Endothelial cell of umbilical vein (primary cell): ENCODE measurements around the gene PPP4C. TPM values are rescaled to one million over a fixed set of nuclear protein-coding genes. Genes with fewer than 3 reads are reported as not detected.

ENCODE experiments used
- BruUV-seq: library from RNA; stranded (reverse); fragments of 400-500 nt; replicated peaks from 2 replicates; lab custom pipeline; 2021; lab: Mats Ljungman, UMichigan
- CTCF ChIA-PET: fragments of 300-600, 350-600 bp; sonication (Branson Sonifier 250); formaldehyde crosslinking; loops from one replicate; lab custom pipeline; 2021; ENCODE audit warnings: antibody characterized with exemption, inconsistent platforms; lab: Charles Lee
- POLR2A ChIA-PET: fragments of 300-600, 350-600 bp; sonication (Branson Sonifier 250); formaldehyde crosslinking; loops from one replicate; lab custom pipeline; 2021; ENCODE audit warnings: antibody characterized with exemption, inconsistent platforms; lab: Charles Lee
- DNase-seq: peaks from one replicate; pipeline ENCODE4 v3.0.0-alpha.2; 2011; ENCODE audit warnings: low read depth, low spot score
- FAIRE-seq: peaks from 2 replicates; lab custom pipeline; 2011; peaks lifted over from hg19 to GRCh38; lab: Jason Lieb, UNC
- H2AFZ ChIP-seq: 2 replicates; pipeline ENCODE4 v1.6.0; 2012; ENCODE audit warnings: low read depth, low read length, control low read depth, inconsistent platforms
- H3K27ac ChIP-seq: 2 replicates; pipeline ENCODE4 v1.5.1; 2011; ENCODE audit warnings: low read depth, mild to moderate bottlenecking, control low read depth, low read length, moderate library complexity; ENCODE audit not compliant: insufficient read depth
- H3K27me3 ChIP-seq, 2 experiments: 2 replicates each; pipeline versions ENCODE4 v1.6.0 to v1.6.1; 2011; ENCODE audit warnings: low read length in 2 of 2, mixed read lengths in 1 of 2; ENCODE audit not compliant: control insufficient read depth in 2 of 2, insufficient read depth in 2 of 2
- H3K36me3 ChIP-seq, 2 experiments: 2 replicates in 1 of 2; 3 replicates in 1 of 2; pipeline ENCODE4 v1.5.1; 2011; ENCODE audit warnings: low read length in 2 of 2, mild to moderate bottlenecking in 1 of 2, moderate library complexity in 1 of 2; ENCODE audit not compliant: control insufficient read depth in 2 of 2, insufficient read depth in 2 of 2; ENCODE audit errors: extremely low read depth in 1 of 2
- H3K4me1 ChIP-seq: 3 replicates; pipeline ENCODE4 v1.5.1; 2011; ENCODE audit warnings: mild to moderate bottlenecking, low read length; ENCODE audit not compliant: control insufficient read depth, insufficient read depth; ENCODE audit errors: extremely low read depth
- H3K4me2 ChIP-seq: 2 replicates; pipeline ENCODE4 v1.6.1; 2011; ENCODE audit warnings: low read length, control low read depth, mixed read lengths; ENCODE audit not compliant: insufficient read depth
- H3K4me3 ChIP-seq, 3 experiments: fragments of 200-600 bp in 1 of 3; sonication (generic), shearing (Covaris generic) in 1 of 3; replicated peaks in 1 of 3; 2 replicates each; pipeline ENCODE4 v1.5.1; 2011 to 2016; ENCODE audit warnings: control low read depth in 3 of 3, low read length in 3 of 3, mild to moderate bottlenecking in 2 of 3, inconsistent platforms in 1 of 3, low read depth in 1 of 3, moderate library complexity in 1 of 3; ENCODE audit not compliant: insufficient read depth in 1 of 3
- H3K79me2 ChIP-seq: 2 replicates; pipeline ENCODE4 v1.6.0; 2012; ENCODE audit warnings: low read length, inconsistent platforms; ENCODE audit not compliant: control insufficient read depth, insufficient read depth
- H3K9ac ChIP-seq: replicated peaks from 2 replicates; pipeline ENCODE3; 2011; ENCODE audit warnings: low read length, control low read depth; ENCODE audit not compliant: insufficient read depth; ENCODE audit errors: extremely low read depth
- H3K9me1 ChIP-seq: replicated peaks from 3 replicates; pipeline ENCODE4 v1.6.0; 2011; ENCODE audit warnings: mild to moderate bottlenecking, low read length; ENCODE audit not compliant: control insufficient read depth, insufficient read depth; ENCODE audit errors: extremely low read depth
- H3K9me3 ChIP-seq: replicated peaks from 2 replicates; pipeline ENCODE4 v1.5.1; 2012; ENCODE audit warnings: low read length, inconsistent platforms; ENCODE audit not compliant: control insufficient read depth, insufficient read depth
- H4K20me1 ChIP-seq: replicated peaks from 2 replicates; pipeline ENCODE3; 2011; ENCODE audit warnings: mild to moderate bottlenecking, low read length; ENCODE audit not compliant: control insufficient read depth, insufficient read depth; ENCODE audit errors: extremely low read depth
- CTCF ChIP-seq, 2 donors: IDR thresholded peaks; 1 replicate in 1 of 2; 2 replicates in 1 of 2; pipeline ENCODE4 v1.5.1; 2011; ENCODE audit warnings: low read length in 2 of 2, mild to moderate bottlenecking in 2 of 2, moderate library complexity in 2 of 2, control low read depth in 1 of 2, inconsistent platforms in 1 of 2, low read depth in 1 of 2; ENCODE audit not compliant: insufficient read depth in 1 of 2; ENCODE audit errors: extremely low read depth in 1 of 2
- EZH2 ChIP-seq: IDR thresholded peaks from 2 replicates; pipeline ENCODE4 v1.6.1; 2012; ENCODE audit warnings: borderline replicate concordance, low read depth, mild to moderate bottlenecking, moderate library complexity, low read length, inconsistent platforms; ENCODE audit not compliant: severe bottlenecking
- FOS ChIP-seq: IDR thresholded peaks from 2 replicates; pipeline ENCODE4 v1.6.1; 2011; ENCODE audit warnings: mild to moderate bottlenecking, low read length, moderate library complexity, borderline replicate concordance; ENCODE audit not compliant: insufficient read depth
- GATA2 ChIP-seq: IDR thresholded peaks from 2 replicates; pipeline ENCODE4 v1.7.0; 2011; ENCODE audit warnings: low read depth, mild to moderate bottlenecking, moderate library complexity, mixed read lengths, low read length; ENCODE audit not compliant: insufficient read length, insufficient read depth
- JUN ChIP-seq: IDR thresholded peaks from 2 replicates; pipeline ENCODE4 v1.6.1; 2011; ENCODE audit warnings: borderline replicate concordance, low read depth; ENCODE audit not compliant: insufficient read length, insufficient read depth
- MAX ChIP-seq: IDR thresholded peaks from 2 replicates; pipeline ENCODE4 v1.6.1; 2011; ENCODE audit not compliant: insufficient read depth, insufficient read length
- MYC ChIP-seq: IDR thresholded peaks from one replicate; pipeline ENCODE4 v1.6.1; 2011; ENCODE audit warnings: mild to moderate bottlenecking, low read depth, low read length
- POLR2A ChIP-seq: IDR thresholded peaks from 2 replicates; pipeline ENCODE4 v1.6.1; 2012; ENCODE audit warnings: low read depth, mild to moderate bottlenecking, control low read depth, low read length
- POLR2AphosphoS5 ChIP-seq: IDR thresholded peaks from 2 replicates; pipeline ENCODE4 v1.6.1; 2012; ENCODE audit warnings: low read depth, mild to moderate bottlenecking, control low read depth, low read length, moderate library complexity; ENCODE audit not compliant: insufficient read depth
- dilution Hi-C: fragments of 300-500 bp; cut with MboI; formaldehyde crosslinking; loops from one replicate; pipeline ENCODE4 v1.15.0; 2019; ENCODE audit warnings: low sequenced_read_pairs; ENCODE audit not compliant: extremely low pct_ligation_motif_present
- intact Hi-C: fragments of 100-400 bp; cut with micrococcal nuclease; formaldehyde crosslinking; loops from one replicate; pipeline ENCODE4 v1.10.0; 2022
- polyA plus RNA-seq, 4 experiments: library from polyadenylated mRNA; depleted of rRNA in 3 of 4; stranded (reverse) in 3 of 4; unstranded in 1 of 4; fragments of >200 nt; gene quantifications; 2 replicates each; pipeline versions ENCODE4 v1.2.1 to v1.2.3, GENCODE V29; 2011 to 2012; ENCODE audit warnings: missing spikeins in 1 of 4
- total RNA-seq: library from RNA; stranded (reverse); gene quantifications from 2 replicates; pipeline ENCODE4 v1.2.3, GENCODE V29; 2021

PPP4C gene
- total and polyA plus RNA-seq, 2 donors (not counting 3 experiments of a cell fraction or from before 2014, with no cell fraction given) = 167 to 327 TPM

- DNase-seq (no peak), FAIRE-seq (no peak)
- no TSS peak for BruUV-seq
- no peaks in the 10 kb centered on the region for H4K20me1 ChIP-seq
- no peak overlapping the region for H3K4me2 ChIP-seq
- H3K4me1 ChIP-seq = no peaks in the 10 kb centered on the region
- H3K9me3 ChIP-seq = no peaks in the 10 kb centered on the region
- TF ChIP-seq GATA2 (no peak), POLR2AphosphoS5 (no peak)
- H3K9ac ChIP-seq = no peak overlapping the region
- dilution Hi-C loops (no loop called here), intact Hi-C loops (no loop called here)
- peaks cover 20 to 51% of the 10 kb centered on the region in 2 experiments for H3K36me3 ChIP-seq
- no peak overlapping the region for H2AFZ ChIP-seq
- H3K27ac ChIP-seq = no peak overlapping the region
- ChIA-PET POLR2A (no interaction called here), CTCF (interaction anchor here (0.7 to 2.5 kb wide), 3 partner anchors 23 to 294 kb away, joined by 3 to 9 read pairs (median 5); no protein-coding TSS in a partner anchor)
- H3K4me3 ChIP-seq = no peak overlapping the region
- H3K9me1 ChIP-seq = no peaks in the 10 kb centered on the region
- H3K27me3 ChIP-seq = no peaks in the 10 kb centered on the region
- no peaks in the 10 kb centered on the region for H3K79me2 ChIP-seq
Measured at GRCh38 chr16:30115238-30115637, 39.4 kb downstream of the PPP4C start.

GRCh38 chr16:30116291-30117207 lies 40.8 kb downstream of the PPP4C start:
- POLR2A ChIA-PET = interaction anchor here (0.7 kb wide), 1 partner anchor 302 kb away, joined by 3 read pairs; no protein-coding TSS in a partner anchor
- Histone ChIP-seq H2AFZ (no peak overlapping the region), H3K9me3 (no peaks in the 10 kb centered on the region), H3K9ac (no peak overlapping the region), H4K20me1 (no peaks in the 10 kb centered on the region), H3K4me2 (no peak overlapping the region), H3K4me1 (peaks cover 5% of the 10 kb centered on the region), H3K4me3 (no peak overlapping the region), H3K36me3 (peaks cover 20 to 47% of the 10 kb centered on the region in 2 experiments), H3K9me1 (no peaks in the 10 kb centered on the region), H3K79me2 (peaks cover 2% of the 10 kb centered on the region), H3K27me3 (no peaks in the 10 kb centered on the region), H3K27ac (no peak overlapping the region)
- no peak for TF ChIP-seq MAX
- no peak for TF ChIP-seq FOS
- TF ChIP-seq GATA2 = no peak
- TF ChIP-seq CTCF (IDR thresholded peaks at IDR 0.05; ENCODE audit: extremely low read depth in 1 of 2, insufficient read depth in 1 of 2, low read depth in 1 of 2, low read length in 2 of 2) = no peak
- TF ChIP-seq POLR2A = no peak
- no peak for TF ChIP-seq EZH2
- TF ChIP-seq JUN = no peak
- TF ChIP-seq POLR2AphosphoS5 = no peak
- no peak for TF ChIP-seq MYC
- dilution Hi-C loops (no loop called here), intact Hi-C loops (no loop called here)
- FAIRE-seq (no peak), DNase-seq (no peak)
- CTCF ChIA-PET = interaction anchor here (1.6 kb wide), 1 partner anchor 13 kb away, joined by 5 read pairs; no protein-coding TSS in a partner anchor
- no TSS peak for BruUV-seq
